Left lobe of liver (tissue), 2 donors: ENCODE data around the gene ZNF674. TPM values are rescaled to one million over a fixed set of nuclear protein-coding genes. Genes with fewer than 3 reads are reported as not detected.
"Not testable (repeated sequence)": the region's sequence is repeated elsewhere in the genome, so short reads cannot be mapped to it uniquely, and the experiment has no call there.

Experiments
- ATAC-seq: fragments of 200-7000 bp; cut with Tn5 transposase; one replicate; pipeline ENCODE4 v1.9.1; 2020; ENCODE audit warnings: mild to moderate bottlenecking, moderate library complexity
- DNase-seq: peaks from one replicate; pipeline ENCODE4 v3.0.0-alpha.2; 2020; ENCODE audit warnings: low spot score
- total RNA-seq: library from RNA; stranded (reverse); gene quantifications from one replicate; pipeline ENCODE4 v1.2.1, GENCODE V29; 2021
- donor health status: DM: no; HTN: no; CAD: no; lungs with moderate emphysema.
- donor health status: DM: no; HTN: yes; CAD: no.

The ZNF674 gene
- total RNA-seq, 1 donor from 2014 or later: 1.8 TPM

DNA sequence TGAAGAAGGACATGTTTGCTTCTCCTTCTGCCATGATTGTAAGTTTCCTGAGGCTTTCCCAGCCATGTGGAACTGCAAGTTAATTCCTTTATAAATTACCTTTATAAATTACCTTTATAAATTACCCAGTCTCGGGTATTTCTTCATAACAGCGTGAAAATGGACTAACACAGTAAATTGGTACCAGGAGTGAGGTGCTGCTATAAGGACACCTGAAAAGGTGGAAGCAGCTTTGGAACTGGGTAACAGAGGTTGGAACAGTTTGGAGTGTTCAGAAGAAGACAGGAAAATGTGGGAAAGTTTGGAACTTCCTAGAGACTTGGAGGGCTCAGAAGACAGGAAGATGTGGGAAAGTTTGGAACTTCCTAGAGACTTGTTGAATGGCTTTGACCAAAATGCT, 66.6 kb downstream of the ZNF674 start:
- not testable (repeated sequence) for DNase-seq, ATAC-seq

DNA sequence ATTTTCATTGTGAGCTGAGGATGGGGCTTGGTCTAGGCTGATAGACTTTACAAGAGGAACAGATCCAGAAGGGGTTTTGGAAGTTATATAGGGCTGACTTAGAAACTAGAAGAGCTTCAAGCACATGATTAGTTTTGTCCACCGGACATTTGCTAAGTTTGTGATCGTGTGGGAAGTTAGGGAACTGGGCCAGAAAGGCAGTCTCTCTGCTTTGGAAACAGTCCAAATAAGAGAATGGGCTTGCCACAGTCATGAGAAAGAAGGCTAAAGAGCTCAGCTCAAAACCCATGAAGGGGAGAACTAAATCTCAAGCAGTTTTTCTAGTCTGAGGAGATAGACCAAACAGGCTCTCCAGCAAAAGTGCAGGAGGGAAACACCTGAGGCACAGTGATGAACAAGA, 67.8 kb downstream of the ZNF674 start:
- DNase-seq (no peak), ATAC-seq (no peak)

DNA sequence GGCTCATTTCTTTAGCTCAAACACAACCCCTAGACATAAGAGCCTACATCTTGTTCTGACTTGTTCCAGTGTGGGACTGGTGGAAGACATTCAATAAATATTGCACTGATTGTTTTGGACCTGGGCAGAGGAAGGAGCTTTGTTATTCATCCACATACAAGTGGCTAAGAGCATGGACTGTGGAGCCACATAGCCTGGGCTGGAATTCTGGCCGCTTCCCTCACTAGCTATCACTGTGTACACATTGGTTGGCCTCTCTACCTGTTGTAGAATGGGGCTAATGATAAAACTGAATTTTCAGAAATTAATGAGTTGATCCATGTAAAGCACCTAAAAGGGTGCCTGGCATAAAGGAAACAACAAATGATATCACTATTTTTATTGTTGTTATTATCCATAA, 80.0 kb downstream of the ZNF674 start:
- DNase-seq (peak; percentile 53), ATAC-seq (peak; percentile 78)

DNA sequence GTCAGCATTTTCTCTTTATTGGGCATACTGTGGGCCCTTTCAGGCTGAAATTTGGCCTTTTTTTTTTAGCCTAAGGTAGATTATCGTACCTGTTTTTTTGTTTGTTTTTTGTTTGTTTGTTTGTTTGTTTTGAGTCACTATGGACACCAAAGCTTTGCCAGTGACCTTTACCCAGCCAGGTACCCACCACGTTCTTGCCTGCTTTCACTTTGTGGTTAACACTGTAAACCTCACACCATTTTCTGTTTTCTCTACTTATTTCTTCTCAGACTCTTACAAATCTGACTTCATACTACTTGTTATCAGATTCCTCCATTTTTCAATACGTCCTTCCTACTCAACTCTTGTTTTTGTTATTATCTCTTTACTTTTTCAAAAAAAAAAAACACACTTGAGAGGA, 81.5 kb downstream of the ZNF674 start:
- DNase-seq (no peak), ATAC-seq (no peak)

DNA sequence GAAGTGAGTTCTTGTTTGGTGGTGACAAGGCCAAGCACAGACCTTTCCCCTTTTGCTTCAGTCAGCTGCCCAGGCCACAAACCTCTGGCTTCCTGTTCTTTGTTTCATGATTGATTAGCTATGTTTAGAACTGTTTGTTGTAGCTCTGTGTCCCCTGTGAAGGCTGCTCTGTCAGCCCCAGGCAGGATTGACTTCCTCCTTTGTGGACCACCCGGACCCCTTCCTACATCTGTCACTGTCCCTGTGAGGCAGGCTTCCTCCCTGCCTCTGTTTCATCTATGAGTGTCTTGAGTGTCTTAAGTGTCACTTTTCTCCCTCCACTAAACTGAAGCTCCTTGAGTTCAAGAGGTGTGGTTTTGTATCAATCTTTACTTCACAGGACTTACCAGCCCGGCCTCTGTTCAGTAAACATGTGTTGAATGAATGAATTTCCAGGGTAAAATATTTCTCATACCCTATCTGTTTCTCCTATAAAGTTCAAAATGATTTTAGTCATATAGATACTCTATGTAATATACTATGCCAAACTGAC, 83.5 kb downstream of the ZNF674 start:
- DNase-seq (no peak), ATAC-seq (peak; percentile 14)

DNA sequence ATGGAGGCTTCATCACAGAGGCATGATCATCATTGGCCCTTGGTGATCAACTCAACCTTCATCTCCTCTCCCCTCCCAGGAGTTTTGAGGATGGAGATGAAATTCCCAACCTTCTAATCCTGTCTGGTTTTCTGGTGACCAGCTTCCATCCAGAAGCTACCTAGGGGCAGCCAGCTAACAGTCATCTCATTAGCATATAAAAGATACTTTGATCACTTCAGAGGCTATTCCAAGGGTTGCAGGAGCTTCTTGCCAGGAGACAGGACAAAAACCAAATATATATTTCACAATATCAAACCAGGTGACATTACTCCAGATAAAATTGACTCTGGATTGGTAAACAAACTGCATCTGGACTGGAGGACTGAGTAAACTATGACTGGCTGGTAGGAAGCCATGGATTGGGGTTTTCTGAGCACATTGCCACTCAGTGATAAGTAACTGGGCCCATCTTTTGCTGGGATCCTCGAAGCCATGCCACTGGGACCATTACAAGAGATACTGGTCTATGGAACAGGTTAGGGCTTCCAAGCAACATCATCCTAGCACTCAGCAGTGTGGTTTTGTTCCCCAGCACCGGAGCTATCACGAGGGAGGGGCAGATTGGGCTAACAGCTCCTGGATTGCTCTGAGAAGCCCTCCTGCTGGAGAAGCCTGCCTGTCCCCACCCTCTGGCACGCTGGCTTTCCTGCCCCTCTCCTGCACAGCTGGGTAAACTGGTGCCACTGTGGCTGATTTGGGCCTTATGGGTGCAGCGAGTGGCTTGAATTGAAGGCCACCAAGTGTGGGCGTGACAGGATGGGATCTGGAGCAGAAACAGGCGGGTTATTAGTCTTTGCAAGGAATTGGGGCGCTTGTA, 84.2 kb downstream of the ZNF674 start:
- peak; percentile 81 for ATAC-seq
- DNase-seq: not testable (repeated sequence)

DNA sequence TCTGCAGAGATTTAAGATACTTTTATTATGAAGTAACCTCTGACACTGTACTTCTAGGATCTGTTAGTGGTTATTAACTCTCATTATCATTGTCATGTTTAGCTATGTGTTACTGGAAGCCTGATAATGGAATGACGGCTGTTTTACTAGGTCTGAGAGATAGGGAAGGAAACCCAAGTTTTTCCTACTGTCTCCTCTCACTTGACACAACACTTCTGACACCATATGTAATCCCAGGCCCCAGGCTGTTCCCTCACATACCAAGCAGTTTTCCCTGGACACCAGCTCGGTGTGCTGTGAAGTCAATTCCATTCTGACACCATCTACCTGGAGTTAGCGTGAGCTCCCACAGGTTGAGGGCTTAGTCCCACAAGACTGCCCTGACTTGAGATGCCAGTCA, 85.6 kb downstream of the ZNF674 start:
- ATAC-seq: no peak

DNA sequence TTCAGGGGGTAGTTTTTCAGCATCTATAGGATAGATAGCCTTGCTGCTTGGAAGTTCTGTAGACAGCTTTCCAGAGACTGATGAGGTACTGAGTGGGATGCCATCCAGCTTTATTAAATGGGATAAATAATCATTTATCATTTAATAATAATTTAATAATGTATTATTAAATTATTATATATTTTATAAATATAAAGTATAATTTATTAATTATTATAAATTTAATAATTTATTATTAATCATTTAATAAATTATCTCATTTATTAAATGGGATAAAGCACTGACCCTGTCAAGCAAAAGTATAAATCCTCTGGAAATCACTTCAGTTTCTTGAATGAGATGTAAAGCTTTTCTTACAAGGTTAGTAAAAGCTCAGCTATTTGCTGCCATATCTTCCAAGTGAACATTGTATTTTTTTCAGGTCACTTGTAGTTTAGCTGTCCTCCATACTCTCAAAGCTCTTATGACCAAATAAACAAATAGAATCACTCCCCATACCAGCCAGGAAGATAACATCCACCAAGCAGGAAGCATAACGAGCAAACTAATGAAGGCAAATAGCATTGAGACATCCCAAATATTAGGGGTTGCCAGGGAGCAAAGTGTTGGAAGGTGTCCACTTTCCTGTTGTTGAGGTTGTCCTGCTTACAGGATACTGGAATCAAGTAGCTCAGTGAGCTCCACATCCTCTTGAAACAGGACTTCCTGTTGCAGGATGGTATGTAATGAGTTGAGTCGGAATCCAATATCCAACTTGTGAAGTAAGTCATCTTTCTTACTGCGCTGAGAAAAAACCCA, 88.9 kb downstream of the ZNF674 start:
- no peak for ATAC-seq

More for the DNA sequence above, 85.6 kb downstream of the ZNF674 start:
- DNase-seq: no peak

More for the DNA sequence above, 88.9 kb downstream of the ZNF674 start:
- no peak for DNase-seq

Other genes starting within 250 kb of the ZNF674 start
- 6.6 TPM for gene CHST7, start 28.3 kb upstream of the ZNF674 start, total RNA-seq
- 8.6 TPM for gene SLC9A7, start 213.7 kb upstream of the ZNF674 start, total RNA-seq